ENCODE data around the gene TNS3. TPM values are rescaled to one million over a fixed set of nuclear protein-coding genes. Genes with fewer than 3 reads are reported as not detected.

Gene TNS3
- total RNA-seq, 1 donor from 2014 or later: 40.8 TPM

GRCh38 chr7:47480576-47481538 lies 101.1 kb downstream of the TNS3 start:
- TF ChIP-seq, protein P1, sequence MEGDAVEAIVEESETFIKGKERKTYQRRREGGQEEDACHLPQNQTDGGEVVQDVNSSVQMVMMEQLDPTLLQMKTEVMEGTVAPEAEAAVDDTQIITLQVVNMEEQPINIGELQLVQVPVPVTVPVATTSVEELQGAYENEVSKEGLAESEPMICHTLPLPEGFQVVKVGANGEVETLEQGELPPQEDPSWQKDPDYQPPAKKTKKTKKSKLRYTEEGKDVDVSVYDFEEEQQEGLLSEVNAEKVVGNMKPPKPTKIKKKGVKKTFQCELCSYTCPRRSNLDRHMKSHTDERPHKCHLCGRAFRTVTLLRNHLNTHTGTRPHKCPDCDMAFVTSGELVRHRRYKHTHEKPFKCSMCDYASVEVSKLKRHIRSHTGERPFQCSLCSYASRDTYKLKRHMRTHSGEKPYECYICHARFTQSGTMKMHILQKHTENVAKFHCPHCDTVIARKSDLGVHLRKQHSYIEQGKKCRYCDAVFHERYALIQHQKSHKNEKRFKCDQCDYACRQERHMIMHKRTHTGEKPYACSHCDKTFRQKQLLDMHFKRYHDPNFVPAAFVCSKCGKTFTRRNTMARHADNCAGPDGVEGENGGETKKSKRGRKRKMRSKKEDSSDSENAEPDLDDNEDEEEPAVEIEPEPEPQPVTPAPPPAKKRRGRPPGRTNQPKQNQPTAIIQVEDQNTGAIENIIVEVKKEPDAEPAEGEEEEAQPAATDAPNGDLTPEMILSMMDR (conservative IDR thresholded peaks at IDR 0.05; ENCODE audit: low read depth, low read length): no peak

DNA sequence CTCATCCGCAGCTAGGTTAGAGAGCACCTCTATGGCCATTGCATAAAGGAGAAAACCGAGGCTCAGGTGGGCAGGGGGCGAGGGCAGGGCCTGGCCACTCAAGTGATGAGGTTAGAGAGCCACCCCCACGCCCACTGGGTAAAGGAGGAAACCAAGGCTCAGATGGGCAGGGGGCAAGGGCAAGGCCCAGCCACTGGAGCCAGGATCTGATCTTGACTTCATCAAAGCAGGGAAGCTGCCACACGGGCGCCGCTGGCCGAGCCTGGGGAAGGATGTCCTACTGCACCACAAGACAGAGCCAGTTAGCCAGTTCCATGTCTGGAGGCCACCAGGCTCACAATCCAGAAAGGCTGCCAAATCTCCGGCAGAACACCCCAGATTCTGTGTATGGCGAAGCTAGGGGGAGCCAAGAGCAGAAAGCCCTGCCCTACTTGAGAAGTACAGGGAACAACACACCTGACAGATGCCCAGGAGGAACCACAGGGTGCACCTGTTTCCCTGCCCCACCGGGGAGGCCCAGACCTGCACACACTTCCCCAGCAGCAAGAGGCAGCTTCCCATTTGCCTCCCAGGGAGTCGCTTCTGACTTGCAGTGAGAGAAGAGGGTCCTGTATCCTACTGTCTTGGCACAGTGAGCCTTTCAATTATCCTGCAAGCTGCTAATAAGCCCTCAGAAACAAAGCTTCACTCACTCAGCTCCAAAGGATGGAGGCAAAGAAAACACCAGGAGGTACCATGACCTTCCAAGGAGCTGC lies 101.9 kb downstream of the TNS3 start:
- H3K4me3 ChIP-seq (ENCODE audit: low read depth, low read length): no peak overlapping the region
- no peak for DNase-seq (ENCODE audit: low read depth)
- TF ChIP-seq, protein P1 (conservative IDR thresholded peaks at IDR 0.05; ENCODE audit: low read depth, low read length): no peak

More at GRCh38 chr7:47480576-47481538, 101.1 kb downstream of the TNS3 start:
- no peak overlapping the region for H3K4me3 ChIP-seq (ENCODE audit: low read depth, low read length)
- no peak for DNase-seq (ENCODE audit: low read depth)

GRCh38 chr7:47478926-47479711 lies 102.8 kb downstream of the TNS3 start:
- H3K4me3 ChIP-seq (ENCODE audit: low read depth, low read length): no peak overlapping the region
- no peak for DNase-seq (ENCODE audit: low read depth)
- TF ChIP-seq, protein P1 (conservative IDR thresholded peaks at IDR 0.05; ENCODE audit: low read depth, low read length): no peak

DNA sequence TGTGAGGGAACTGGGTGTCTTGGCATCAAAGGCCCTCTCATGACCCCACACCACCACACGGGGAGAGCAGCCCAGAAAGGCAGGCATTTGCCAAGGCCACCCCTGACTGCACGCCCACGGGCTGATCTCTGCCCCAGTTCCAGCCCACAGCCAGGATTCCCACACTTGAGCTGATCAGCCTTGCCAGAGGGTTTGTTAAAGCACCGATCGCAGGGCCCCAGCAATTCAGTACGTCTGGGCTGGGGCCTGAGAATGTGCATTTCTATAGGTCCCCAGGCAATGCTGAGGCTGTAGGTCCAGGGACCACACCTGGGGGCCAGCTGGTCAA lies 103.9 kb downstream of the TNS3 start:
- no peak overlapping the region for H3K4me3 ChIP-seq (ENCODE audit: low read depth, low read length)
- DNase-seq (ENCODE audit: low read depth): no peak
- TF ChIP-seq, protein P1 (conservative IDR thresholded peaks at IDR 0.05; ENCODE audit: low read depth, low read length): no peak

GRCh38 chr7:47477191-47478016 lies 104.5 kb downstream of the TNS3 start:
- TF ChIP-seq, protein P1 (conservative IDR thresholded peaks at IDR 0.05; ENCODE audit: low read depth, low read length): no peak
- no peak overlapping the region for H3K4me3 ChIP-seq (ENCODE audit: low read depth, low read length)
- no peak for DNase-seq (ENCODE audit: low read depth)

- TF ChIP-seq, protein P1 (conservative IDR thresholded peaks at IDR 0.05; ENCODE audit: low read depth, low read length): no peak
- no peak for DNase-seq (ENCODE audit: low read depth)
- H3K4me3 ChIP-seq (ENCODE audit: low read depth, low read length): no peak overlapping the region
Observed at GRCh38 chr7:47475880-47476227, 106.1 kb downstream of the TNS3 start.
